ENCODE data around the gene HMGCL.
A peak's percentile ranks its signal among the peaks of the same experiment; 100 is the strongest.
"Not testable (repeated sequence)": the region's sequence is repeated elsewhere in the genome, so short reads cannot be mapped to it uniquely, and the experiment has no call there.

The HMGCL gene

DNA sequence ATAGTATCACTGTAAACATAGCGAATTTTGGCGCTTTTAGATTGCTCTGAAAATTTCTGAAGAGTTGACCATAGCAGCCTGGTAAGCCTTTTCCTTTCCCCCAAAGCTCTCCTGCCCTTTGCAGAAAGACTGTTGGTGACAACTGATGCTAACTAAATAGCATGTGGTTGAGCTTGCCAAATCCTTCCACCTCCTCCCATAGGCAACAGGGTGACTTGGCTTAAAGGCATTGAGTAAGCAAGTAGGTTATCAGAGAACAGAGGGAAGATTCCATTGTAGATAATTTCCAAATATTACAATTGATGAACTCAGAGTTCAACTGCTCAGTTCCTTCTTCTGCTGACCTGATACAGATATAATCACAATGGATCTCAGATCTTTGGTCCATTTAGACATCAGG is 19.9 kb upstream of the HMGCL start:
- no peak for DNase-seq (ENCODE audit: low spot score)
- TF ChIP-seq, protein P1, sequence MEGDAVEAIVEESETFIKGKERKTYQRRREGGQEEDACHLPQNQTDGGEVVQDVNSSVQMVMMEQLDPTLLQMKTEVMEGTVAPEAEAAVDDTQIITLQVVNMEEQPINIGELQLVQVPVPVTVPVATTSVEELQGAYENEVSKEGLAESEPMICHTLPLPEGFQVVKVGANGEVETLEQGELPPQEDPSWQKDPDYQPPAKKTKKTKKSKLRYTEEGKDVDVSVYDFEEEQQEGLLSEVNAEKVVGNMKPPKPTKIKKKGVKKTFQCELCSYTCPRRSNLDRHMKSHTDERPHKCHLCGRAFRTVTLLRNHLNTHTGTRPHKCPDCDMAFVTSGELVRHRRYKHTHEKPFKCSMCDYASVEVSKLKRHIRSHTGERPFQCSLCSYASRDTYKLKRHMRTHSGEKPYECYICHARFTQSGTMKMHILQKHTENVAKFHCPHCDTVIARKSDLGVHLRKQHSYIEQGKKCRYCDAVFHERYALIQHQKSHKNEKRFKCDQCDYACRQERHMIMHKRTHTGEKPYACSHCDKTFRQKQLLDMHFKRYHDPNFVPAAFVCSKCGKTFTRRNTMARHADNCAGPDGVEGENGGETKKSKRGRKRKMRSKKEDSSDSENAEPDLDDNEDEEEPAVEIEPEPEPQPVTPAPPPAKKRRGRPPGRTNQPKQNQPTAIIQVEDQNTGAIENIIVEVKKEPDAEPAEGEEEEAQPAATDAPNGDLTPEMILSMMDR (IDR thresholded peaks at IDR 0.05; ENCODE audit: extremely low read depth, insufficient read depth, missing control alignments), result no peak
- in situ Hi-C loops (cut with MboI; ENCODE audit: low pct_unique_long_range_greater_than_20kb, low sequenced_read_pairs, unreplicated experiment), result no loop called here

DNA sequence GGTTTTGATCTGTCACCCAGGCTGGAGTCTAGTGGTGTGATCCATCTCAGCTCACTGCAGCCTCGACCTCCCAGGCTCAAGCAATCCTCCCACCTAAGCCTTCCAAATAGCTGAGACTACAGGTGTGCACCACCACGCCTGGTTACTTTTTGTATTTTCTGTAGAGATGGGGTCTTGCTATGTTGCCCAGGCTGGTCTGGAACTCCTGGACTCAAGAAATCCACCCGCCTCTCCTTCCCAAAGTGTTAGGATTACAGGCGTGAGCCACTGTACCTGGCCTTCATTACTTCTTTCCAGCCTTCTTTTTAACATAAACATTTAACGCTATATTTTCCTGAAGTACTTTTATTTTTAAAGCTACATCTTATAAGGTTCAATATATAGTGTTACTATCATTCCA is 18.4 kb upstream of the HMGCL start:
- in situ Hi-C loops (cut with MboI; ENCODE audit: low pct_unique_long_range_greater_than_20kb, low sequenced_read_pairs, unreplicated experiment), result no loop called here
- no peak for DNase-seq (ENCODE audit: low spot score)
- TF ChIP-seq, protein P1 (IDR thresholded peaks at IDR 0.05; ENCODE audit: extremely low read depth, insufficient read depth, missing control alignments), result no peak

DNA sequence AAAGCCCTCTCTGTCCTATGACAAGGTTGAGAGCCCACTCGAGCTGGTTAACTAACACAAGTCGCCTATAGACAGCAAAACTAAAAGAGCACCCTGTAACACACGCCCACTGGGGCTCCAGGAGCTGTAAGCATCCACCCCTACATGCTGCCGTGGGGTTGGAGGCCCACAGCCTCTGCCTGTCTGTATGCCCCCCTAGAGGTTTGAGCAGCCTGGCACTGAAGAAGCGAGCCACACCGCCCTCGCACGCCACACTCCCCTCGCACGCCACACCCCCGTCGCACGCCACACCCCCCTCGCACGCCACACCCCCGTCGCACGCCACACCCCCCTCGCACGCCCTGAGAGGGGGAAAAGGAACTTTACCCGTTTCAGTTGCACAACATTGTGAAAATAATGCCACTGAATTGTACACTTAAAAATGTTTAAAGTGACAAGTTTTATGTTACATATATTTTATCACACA is 13.2 kb upstream of the HMGCL start:
- TF ChIP-seq, protein P1 (IDR thresholded peaks at IDR 0.05; ENCODE audit: extremely low read depth, insufficient read depth, missing control alignments), result no peak
- peak; percentile 80 for DNase-seq (ENCODE audit: low spot score)
- in situ Hi-C loops (cut with MboI; ENCODE audit: low pct_unique_long_range_greater_than_20kb, low sequenced_read_pairs, unreplicated experiment), result no loop called here

DNA sequence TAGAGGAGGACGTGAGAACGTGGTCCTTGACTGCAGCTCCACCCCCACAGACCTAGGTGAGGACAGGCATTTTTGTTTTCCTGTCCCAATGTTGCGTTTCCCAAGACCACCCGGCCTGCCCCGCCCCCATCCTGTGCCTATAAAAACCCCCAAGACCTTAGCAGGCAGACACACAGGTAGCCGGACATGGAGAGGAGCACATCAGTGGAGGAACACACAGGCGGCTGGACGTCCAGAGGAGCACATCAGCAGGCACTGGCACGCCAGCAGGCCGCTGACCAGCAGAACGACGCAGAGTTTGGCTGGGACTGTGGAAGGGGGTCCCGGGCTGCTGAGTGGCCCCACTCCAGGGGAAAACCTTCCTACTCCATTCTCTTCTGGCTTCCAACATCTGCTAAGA is 12.7 kb upstream of the HMGCL start:
- TF ChIP-seq, protein P1 (IDR thresholded peaks at IDR 0.05; ENCODE audit: extremely low read depth, insufficient read depth, missing control alignments), result no peak
- in situ Hi-C loops (cut with MboI; ENCODE audit: low pct_unique_long_range_greater_than_20kb, low sequenced_read_pairs, unreplicated experiment), result no loop called here
- DNase-seq (ENCODE audit: low spot score), result no peak

DNA sequence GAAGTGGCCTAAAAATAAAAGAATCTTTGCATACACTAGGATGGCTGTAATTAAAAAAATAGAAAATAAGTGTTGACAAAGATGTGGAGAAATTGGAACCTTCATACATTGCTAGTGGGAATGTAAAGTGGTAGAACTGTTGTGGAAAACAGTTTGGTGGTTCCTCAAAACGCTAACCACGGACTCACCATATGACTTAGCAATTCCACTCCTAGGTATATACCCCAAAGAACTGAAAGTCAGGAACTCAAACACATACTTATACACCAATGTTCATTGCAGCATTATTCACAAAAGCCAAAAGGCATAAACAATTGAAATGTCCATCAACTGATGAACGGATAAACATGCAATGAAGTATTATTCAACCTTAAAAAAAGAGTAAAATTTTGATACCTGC is 10.8 kb upstream of the HMGCL start:
- in situ Hi-C loops (cut with MboI; ENCODE audit: low pct_unique_long_range_greater_than_20kb, low sequenced_read_pairs, unreplicated experiment), result no loop called here
- no peak for DNase-seq (ENCODE audit: low spot score)
- TF ChIP-seq, protein P1 (IDR thresholded peaks at IDR 0.05; ENCODE audit: extremely low read depth, insufficient read depth, missing control alignments), result no peak

DNA sequence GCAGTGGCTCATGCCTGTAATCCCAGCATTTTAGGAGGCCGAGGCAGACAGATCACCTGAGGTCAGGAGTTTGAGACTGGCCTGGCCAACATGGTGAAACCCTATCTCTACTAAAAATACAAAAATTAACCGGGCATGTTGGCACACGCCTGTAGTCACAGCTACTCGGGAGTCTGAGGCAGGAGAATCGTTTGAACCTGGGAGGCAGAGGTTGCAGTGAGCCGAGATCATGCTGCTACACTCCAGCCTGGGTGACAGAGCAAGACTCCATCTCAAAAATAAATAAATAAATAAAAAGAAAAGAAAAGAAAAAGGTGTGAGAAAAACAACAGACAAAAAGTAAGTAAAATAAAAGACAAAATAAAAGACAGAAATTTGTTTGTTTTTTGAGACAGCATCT is 8.9 kb upstream of the HMGCL start:
- in situ Hi-C loops (cut with MboI; ENCODE audit: low pct_unique_long_range_greater_than_20kb, low sequenced_read_pairs, unreplicated experiment); DNase-seq (ENCODE audit: low spot score): not testable (repeated sequence)

DNA sequence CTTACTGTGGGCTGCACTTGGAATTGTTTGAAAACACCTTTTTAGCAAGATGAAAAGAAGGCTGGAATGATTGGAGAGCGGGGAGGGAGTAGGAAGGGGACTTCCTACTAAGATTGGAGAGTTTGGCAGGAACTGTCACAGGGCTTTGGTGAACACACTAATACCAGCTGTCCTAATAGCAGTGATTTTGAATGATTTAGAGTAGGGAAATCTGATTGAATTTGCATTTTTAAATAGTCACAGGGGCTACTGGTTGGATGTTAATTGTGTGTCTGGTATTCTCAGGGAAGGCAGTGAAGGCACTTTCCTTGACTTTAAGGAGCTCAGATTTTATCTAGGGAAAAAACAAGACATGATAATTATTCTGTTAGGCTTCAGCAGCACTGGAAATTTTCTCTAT is 2.5 kb upstream of the HMGCL start:
- TF ChIP-seq, protein P1 (IDR thresholded peaks at IDR 0.05; ENCODE audit: extremely low read depth, insufficient read depth, missing control alignments), result no peak
- in situ Hi-C loops (cut with MboI; ENCODE audit: low pct_unique_long_range_greater_than_20kb, low sequenced_read_pairs, unreplicated experiment), result no loop called here
- DNase-seq (ENCODE audit: low spot score), result no peak

DNA sequence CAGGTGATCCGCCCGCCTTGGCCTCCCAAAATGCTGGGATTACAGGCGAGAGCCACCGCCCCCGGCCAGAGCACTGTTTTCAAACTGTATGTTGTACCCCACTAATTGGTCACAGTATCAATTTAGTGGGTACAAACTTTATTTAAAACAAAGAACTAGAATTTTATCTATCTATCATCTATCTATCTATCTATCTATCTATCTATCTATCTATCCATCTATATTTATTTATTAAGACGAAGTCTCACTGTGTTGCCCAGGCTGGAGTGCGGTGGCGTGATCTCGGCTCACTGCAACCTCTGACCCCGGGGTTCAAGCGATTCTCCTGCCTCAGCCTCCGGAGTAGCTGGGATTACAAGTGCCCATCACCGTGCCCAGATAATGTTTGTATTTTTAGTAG is 1.4 kb upstream of the HMGCL start:
- in situ Hi-C loops (cut with MboI; ENCODE audit: low pct_unique_long_range_greater_than_20kb, low sequenced_read_pairs, unreplicated experiment); DNase-seq (ENCODE audit: low spot score): not testable (repeated sequence)
